ENCODE results near the gene MPZ.
"Not testable (repeated sequence)": the region's sequence is repeated elsewhere in the genome, so short reads cannot be mapped to it uniquely, and the experiment has no call there.

Gene MPZ

GRCh38 chr1:161298116-161298515 lies 11.7 kb downstream of the MPZ start:
- no peak for DNase-seq

GRCh38 chr1:161297415-161297814 lies 12.4 kb downstream of the MPZ start:
- no peak for DNase-seq

GRCh38 chr1:161290779-161291178 lies 19.0 kb downstream of the MPZ start:
- DNase-seq: no peak

DNA sequence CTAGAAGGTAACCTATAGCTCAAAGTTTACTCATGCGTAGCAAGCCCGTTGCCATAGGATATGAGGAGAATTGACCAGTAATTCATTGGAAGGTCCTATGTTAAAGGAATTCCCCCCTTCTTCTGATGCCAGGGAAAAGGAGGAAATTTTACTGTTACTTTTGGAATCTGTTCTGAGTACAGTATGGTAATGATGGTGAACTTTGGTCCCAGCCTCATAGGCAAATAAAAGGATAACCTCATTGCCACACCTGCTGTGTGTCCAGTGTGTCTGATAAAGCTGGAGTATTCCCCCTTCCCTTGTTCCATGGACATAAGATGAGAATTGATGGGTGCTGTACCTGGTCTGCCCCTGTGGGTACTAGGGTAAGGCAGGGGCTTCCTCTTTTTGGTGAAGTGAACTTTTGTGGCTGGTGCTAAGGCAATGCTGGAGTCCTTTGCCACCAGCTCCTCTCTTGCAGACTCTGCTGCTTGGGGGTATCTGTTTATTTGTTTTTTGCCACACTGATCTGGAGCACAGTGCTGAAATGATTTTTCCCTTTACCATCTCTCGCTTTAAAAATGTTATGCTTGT lies 22.2 kb downstream of the MPZ start:
- no peak for DNase-seq

DNA sequence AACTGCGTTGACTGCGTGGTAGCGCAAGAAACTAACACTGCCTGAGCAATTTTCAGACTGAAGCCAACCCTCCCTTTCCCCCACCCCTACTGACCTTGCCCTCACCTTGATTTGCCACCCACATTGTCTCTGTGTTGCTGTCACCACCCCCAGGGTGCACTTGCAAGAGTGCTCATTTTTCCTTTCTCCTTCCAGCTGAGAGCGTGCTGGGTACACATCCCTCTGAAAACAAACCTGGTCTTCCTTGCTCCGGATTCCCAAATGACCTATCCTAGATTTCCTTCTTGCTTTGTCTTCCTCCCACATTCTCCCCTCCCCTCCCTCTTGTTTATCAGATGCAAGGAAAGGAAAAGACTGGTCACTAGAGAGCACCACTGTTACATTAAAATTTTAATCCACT lies 24.2 kb downstream of the MPZ start:
- no peak for DNase-seq

DNA sequence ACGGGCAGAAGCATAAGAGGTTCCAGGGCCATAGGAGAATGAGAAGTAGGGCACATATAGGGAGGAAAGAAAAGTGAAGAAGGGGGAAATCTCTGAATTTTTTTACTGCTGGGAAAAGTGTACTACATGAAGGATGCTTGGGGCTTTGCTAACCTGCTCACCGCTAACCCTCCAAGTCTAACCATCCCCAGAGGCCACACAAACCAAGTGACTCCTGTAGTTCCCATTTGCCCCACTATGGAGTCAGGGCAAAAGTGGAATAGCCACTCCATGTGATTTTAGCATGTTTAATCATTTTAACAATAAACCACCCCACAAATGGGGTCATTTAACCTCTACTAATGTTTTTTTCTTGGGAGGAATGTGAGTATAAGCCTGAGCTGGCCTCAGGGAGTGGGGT lies 24.7 kb downstream of the MPZ start:
- no peak for DNase-seq

DNA sequence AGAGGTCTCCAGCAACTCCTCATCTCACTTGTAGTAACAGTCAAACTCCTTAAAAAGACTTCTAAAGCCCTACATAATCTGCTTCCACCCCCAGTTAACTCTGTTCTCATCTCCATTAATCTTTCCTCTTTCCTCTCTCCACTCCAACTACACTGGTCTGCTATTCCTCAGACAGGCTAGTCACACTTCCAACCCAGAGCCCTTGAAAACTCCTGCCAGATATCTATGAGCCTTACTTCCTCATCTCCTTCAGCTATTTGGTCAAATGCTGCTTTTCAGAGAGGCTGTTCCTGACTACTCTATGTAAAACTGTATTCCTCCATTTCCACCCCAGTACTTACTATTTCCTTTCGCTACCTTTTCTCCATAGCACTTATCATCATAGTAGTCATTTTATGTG lies 26.8 kb downstream of the MPZ start:
- no peak for DNase-seq

GRCh38 chr1:161274874-161275273 lies 34.9 kb downstream of the MPZ start:
- peak; percentile 29 for DNase-seq

DNA sequence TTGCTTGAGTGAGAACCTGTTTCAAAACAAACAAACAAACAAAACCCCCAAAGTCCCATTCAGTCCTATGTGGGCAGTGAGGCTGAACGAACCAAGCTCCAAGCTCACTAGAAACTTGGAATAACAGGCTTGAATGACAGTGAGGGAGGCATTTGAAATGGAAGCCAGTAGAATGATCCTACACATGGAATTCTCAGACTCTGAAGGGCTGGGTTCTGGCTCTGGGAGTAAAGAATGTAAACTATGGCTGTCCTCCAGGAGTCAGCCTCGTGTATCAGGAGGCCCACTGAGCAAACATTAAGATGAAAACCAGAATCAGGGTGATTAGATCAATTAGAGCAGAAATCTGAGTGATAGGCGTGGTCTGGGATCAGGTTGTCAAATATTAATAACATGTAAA lies 36.4 kb downstream of the MPZ start:
- no peak for DNase-seq

- DNase-seq: no peak
Observed at GRCh38 chr1:161267321-161267720, 42.4 kb downstream of the MPZ start.

- no peak for DNase-seq
Observed at GRCh38 chr1:161266836-161267235, 42.9 kb downstream of the MPZ start.

GRCh38 chr1:161266202-161266601 lies 43.6 kb downstream of the MPZ start:
- no peak for DNase-seq

DNA sequence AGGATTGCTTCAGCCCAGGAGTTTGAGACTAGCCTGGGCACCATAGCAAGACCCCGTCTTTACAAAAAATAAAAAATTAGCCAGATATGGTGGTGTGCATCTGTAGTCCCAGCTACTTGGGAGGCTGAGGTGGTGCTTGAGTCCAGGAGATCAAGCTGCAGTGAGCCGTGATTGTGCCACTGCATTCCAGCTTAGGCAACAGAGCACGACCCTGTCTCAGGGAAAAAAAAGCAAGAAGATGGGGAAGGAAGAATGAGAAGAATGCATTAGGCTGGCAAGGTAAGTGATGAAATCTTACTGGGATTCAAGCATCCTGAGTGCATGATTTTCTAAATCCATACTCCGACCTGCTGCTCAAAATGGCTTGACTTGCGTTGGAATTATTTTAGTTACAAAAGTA lies 44.5 kb downstream of the MPZ start:
- DNase-seq: no peak

GRCh38 chr1:161261261-161262235 lies 48.2 kb downstream of the MPZ start:
- no peak for DNase-seq

DNA sequence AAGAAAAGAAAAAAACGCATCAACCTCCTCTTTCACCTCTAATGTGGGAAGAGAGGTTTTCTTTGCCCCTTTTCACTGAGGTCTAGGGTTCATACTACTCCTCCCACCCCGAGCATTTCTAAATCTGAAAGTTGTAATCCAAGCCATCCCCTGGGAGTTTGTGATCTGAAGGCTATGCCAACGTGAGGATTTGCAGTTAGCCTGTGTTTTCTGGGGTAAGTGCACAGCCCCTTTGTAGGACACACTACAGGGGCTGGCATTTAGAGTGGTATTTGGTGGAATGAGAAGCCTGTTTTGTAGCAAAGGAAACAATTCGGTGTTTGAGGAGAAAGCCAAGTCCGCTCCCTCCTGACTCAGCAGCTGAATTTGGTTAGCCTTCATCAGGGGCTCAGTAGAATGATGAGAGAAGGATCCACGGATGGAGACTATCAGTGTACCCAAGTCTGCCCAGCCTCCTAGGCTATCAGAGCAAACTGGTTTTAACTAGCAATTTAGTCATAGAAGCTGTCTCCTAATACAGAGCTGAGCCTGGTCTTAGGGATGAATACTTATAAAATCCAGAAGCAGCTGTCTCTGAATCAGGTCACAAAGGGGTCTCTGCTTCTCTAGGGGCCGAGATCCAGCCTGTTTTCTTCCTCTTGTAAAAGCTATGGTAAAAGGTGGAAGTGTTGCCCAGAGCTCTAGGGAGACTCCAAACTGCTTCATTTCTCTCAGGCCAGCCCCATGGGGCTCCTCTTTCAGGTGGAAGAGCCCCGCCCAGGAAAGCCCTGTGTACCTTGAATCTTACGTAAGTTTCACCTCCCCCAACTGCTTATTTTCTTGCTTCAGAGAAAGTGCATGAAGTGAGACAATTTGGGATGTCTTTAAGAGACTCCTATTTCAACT lies 49.1 kb downstream of the MPZ start:
- DNase-seq: no peak

DNA sequence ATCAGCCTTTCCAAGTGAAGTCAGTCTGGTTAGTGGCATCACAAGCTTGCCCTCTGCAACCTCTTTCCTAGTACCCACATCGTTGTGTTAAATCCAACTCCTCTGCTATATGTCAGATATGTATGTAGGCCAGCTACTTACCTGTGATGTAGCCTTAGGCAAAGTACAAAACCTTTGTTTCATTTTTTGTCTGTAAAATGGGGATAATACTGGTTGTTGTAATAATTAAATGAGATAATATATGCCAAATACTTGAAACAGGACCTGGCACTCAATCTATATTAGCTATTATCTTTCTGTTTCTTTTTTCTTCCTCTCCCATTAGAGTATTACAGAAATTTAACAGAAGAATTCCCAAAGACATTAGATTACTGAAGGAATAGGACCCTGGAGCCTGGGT lies 50.0 kb downstream of the MPZ start:
- DNase-seq: no peak

DNA sequence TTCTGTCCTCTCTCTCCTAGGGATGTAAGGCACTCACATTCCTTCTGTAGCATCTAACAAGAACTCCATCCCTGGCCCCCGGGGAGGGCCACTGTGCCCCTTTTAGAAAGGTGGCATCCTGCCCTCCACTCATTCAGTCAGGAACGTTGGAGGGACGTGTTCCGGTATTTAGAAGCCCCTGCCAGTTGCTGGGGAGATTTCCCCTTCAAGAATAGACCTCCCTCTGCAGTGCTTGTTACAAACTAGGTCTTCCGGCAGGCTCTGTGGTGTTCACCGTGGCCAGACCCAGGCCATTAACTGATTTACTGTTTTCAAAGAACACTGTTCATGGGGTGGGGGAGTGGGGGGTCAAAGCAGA lies 50.4 kb downstream of the MPZ start:
- no peak for DNase-seq

DNA sequence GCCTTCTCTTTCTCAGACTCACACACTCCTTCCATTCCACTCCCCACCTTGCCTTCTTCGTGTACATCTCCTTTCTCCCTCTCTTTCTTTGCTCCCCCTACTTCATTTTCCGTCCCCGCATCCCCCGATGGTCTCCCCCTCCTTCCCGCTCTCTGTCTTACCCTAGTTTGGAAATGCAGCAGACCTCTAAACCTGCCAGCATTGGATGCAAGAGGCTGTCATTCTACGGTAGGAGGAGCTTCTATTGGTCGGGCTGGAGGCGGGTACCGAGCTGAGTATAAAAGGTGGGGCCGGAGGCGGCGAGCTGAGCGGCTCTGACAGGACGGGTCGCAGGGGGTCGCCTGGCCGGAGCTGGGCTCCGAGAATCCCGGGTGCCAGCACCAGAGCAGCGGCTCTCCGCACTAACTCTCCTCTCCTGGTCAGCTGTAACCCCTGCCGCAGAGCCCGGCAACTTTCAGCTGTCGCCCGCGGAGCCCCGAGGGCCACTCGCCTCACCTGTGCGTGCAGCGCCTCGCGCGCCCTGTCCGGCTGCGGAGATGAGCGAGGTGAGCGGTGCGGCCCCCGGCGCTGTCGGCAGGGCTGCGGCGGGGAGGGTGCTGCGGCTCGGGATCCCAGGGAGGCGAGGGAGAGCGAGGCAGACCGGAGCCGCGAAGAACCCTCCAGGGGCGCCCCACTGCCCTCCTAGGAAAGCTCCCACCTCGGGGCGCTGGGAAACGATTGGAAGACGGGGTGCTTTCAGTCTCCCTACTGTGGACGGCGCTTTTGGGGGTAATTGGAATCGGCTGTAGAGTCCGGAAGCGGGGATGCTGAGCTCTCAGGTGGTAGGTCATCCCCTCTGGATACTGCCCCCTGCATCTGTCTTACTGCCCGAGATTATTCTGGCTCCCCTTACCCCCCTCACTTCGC lies 51.1 kb downstream of the MPZ start, which contains the start of gene PCP4L1:
Gene PCP4L1 (plus strand): TSS at position 307 of the 906 bp plus-strand sequence. CDS start 230 bp downstream, at position 537.
- DNase-seq: peak; percentile 35

- DNase-seq: not testable (repeated sequence)
Observed at GRCh38 chr1:161257109-161257508, 52.7 kb downstream of the MPZ start.

DNA sequence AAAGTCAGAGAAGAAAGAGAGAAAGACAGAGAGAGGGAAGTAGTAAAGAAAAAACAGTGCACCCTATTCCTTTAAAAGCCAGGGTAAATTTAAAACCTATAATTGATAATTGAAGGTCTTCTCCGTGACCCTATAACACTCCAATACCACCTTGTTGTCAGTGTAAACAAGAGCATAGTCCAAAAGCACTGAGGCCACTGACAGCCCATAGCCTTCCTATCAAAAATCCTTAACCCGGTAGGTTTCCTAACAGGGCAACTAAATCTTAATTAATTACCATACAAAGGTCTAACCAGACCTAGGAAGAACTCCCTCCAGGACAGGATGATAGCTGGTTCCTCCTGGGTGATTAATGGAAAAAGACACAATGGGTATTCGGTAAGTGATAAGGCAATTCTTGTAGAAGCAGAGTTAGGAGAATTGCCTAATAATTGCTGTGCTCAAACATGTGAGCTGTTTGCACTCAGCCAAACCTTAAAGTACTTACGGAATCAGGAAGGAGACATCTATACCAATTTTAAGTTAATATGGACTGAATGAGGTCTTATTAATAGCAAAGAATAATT lies 53.7 kb downstream of the MPZ start:
- not testable (repeated sequence) for DNase-seq

DNA sequence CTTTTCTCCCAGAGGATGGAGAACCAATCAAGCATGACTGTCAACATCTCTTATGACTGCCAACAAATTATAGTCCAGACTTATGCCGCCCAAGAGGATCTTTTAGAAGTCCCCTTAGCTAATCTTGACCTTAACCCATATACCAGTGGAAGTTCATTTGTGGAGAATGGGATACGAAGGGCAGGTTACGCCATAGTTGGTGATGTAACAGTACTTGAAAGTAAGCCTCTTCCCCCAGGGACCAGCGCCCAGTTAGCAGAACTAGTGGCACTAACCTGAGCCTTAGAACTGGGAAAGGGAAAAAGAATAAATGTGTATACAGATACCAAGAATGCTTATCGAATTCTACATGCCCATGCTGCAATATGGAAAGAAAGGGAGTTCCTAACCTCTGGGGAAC lies 54.5 kb downstream of the MPZ start:
- not testable (repeated sequence) for DNase-seq
